GM10266 (cell line): ENCODE results near the gene PPP1R7.
A peak's percentile ranks its signal among the peaks of the same experiment; 100 is the strongest.
"Not testable (repeated sequence)": the region's sequence is repeated elsewhere in the genome, so short reads cannot be mapped to it uniquely, and the experiment has no call there.

Source experiments
- DNase-seq: peaks from one replicate; pipeline ENCODE4 v3.0.0; 2012; ENCODE audit errors: extremely low spot score
- CTCF ChIP-seq: IDR thresholded peaks from 2 replicates; pipeline ENCODE4 v1.5.1; 2012; ENCODE audit warnings: mild to moderate bottlenecking, low read depth; ENCODE audit not compliant: control insufficient read depth, insufficient read depth; ENCODE audit errors: missing control alignments

Gene PPP1R7, protein sequence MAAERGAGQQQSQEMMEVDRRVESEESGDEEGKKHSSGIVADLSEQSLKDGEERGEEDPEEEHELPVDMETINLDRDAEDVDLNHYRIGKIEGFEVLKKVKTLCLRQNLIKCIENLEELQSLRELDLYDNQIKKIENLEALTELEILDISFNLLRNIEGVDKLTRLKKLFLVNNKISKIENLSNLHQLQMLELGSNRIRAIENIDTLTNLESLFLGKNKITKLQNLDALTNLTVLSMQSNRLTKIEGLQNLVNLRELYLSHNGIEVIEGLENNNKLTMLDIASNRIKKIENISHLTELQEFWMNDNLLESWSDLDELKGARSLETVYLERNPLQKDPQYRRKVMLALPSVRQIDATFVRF

GRCh38 chr2:241149925-241150659 lies at the start of gene PPP1R7:
PPP1R7 (plus strand) TSS chr2:241150467; CDS start chr2:241150496, 29 bp downstream.
- peak; percentile 62 for TF ChIP-seq CTCF
- DNase-seq, result peak; percentile 99

- DNase-seq, result peak; percentile 86
- no peak for TF ChIP-seq CTCF
These were observed 47.9 kb upstream of the PPP1R7 start, which contains the start of gene MTERF4 for GRCh38 chr2:241102239-241102803. MTERF4 (minus strand) TSS chr2:241102287; CDS start chr2:241102273, 14 bp downstream.

- no peak for TF ChIP-seq CTCF
- DNase-seq, result no peak
These were observed 47.1 kb upstream of the PPP1R7 start for GRCh38 chr2:241103176-241103595.

GRCh38 chr2:241104611-241105010 lies 45.7 kb upstream of the PPP1R7 start:
- DNase-seq, result not testable (repeated sequence)

- TF ChIP-seq CTCF, result no peak
- DNase-seq, result no peak
These were observed 44.6 kb upstream of the PPP1R7 start for GRCh38 chr2:241105641-241106040.

DNA sequence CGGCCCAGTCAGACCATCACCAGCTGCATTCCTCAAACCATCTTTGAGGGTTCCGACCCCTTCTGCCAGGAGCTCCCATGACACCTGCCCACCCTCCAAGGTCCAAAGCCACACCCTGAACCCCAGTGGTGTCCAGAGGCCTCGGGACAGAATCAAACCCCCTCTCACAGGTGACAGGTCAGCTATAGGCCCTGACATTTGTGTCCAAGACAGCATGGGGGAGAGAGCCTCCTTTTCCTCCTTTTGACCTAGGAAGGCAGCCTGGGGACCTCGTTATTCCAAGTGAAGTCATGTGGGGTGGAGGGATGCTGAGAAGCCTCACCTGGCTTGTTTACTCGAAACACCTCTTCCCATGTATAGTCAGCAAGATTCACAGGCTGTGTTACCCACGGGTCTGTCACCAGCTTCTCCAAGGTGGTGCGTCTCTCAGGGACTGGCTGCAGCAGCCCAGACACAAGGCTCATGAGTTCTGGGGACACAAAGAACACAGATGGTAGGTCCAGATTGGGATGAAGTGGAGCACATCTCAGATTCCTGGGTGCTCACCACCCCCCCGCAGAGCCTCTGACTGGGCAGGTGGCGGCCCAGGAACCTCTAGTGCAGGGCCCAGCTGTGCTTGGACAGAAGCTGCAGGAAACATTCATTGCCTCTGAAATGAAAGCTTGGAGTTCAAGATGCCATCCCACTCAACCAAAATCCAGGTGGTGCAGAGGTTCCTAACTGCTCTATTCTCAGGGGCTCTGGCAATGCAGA lies 43.1 kb upstream of the PPP1R7 start:
- no peak for DNase-seq
- TF ChIP-seq CTCF, result no peak
